Gastroesophageal sphincter (tissue), 3 donors: Measurements from ENCODE around the gene ULK4.

ENCODE experiments used
- CTCF ChIP-seq, 4 experiments: fragments of 200-600 bp in 2 of 4; fragments of 450-650 bp in 2 of 4; sonication (generic) in 1 of 4; IDR thresholded peaks; one replicate each; pipeline ENCODE4 v1.5.1; 2017 to 2019; ENCODE audit warnings: antibody characterized with exemption in 4 of 4, mild to moderate bottlenecking in 2 of 4, moderate library complexity in 2 of 4
- POLR2A ChIP-seq, 2 donors: fragments of 450-650 bp; IDR thresholded peaks; one replicate each; pipeline ENCODE4 v1.6.1; 2017; ENCODE audit warnings: antibody characterized with exemption in 2 of 2, mild to moderate bottlenecking in 2 of 2, moderate library complexity in 1 of 2
- POLR2AphosphoS5 ChIP-seq: sonication (generic); formaldehyde crosslinking; IDR thresholded peaks from one replicate; pipeline ENCODE4 v1.6.1; 2017; ENCODE audit warnings: antibody characterized with exemption

GRCh38 chr3:41209646-41210045, 752.3 kb downstream of the ULK4 start:
- TF ChIP-seq CTCF (IDR thresholded peaks at IDR 0.05): no peak
- TF ChIP-seq POLR2AphosphoS5: no peak
- TF ChIP-seq POLR2A (IDR thresholded peaks at IDR 0.05): no peak
